Sigmoid colon (tissue), 7 donors: Measurements from ENCODE around the gene WDFY4. TPM values are rescaled to one million over a fixed set of nuclear protein-coding genes. Genes with fewer than 3 reads are reported as not detected.

ENCODE experiments used
- DNase-seq: peaks from one replicate; pipeline ENCODE4 v3.0.0-alpha.2; 2019
- H3K27ac ChIP-seq, 4 donors: fragments of 200-600 bp; sonication (generic); one replicate each; pipeline ENCODE4 v1.5.1; 2016 to 2019; ENCODE audit warnings: mild to moderate bottlenecking in 1 of 4
- H3K27me3 ChIP-seq, 3 donors: fragments of 200-600 bp; sonication (generic); one replicate each; pipeline ENCODE4 v1.5.1; 2019; ENCODE audit warnings: mild to moderate bottlenecking in 1 of 3
- H3K36me3 ChIP-seq, 4 donors: fragments of 200-600 bp; sonication (generic); one replicate each; pipeline ENCODE4 v1.5.1; 2016 to 2019
- H3K4me1 ChIP-seq, 4 donors: fragments of 200-600 bp; sonication (generic); one replicate each; pipeline ENCODE4 v1.5.1; 2017 to 2019
- H3K4me3 ChIP-seq, 4 donors: fragments of 200-600 bp; sonication (generic); one replicate each; pipeline ENCODE4 v1.5.1; 2017 to 2019; ENCODE audit warnings: mild to moderate bottlenecking in 2 of 4, moderate library complexity in 1 of 4
- H3K9me3 ChIP-seq, 4 donors: fragments of 200-600 bp in 3 of 4; sonication (generic) in 3 of 4; one replicate each; pipeline versions ENCODE4 v1.5.1 to v1.6.1; 2013 to 2019
- CTCF ChIP-seq, 4 experiments: fragments of 450-650 bp in 3 of 4; fragments of 200-600 bp in 1 of 4; IDR thresholded peaks; one replicate each; pipeline ENCODE4 v1.5.1; 2016 to 2019; ENCODE audit warnings: antibody characterized with exemption in 4 of 4, mild to moderate bottlenecking in 3 of 4, moderate library complexity in 2 of 4
- EP300 ChIP-seq, 4 donors: sonication (generic); formaldehyde crosslinking; IDR thresholded peaks; one replicate each; pipeline ENCODE4 v1.6.1; 2017; ENCODE audit warnings: antibody characterized with exemption in 4 of 4
- POLR2A ChIP-seq, 2 donors: fragments of 450-650 bp; IDR thresholded peaks; one replicate each; pipeline ENCODE4 v1.6.1; 2016; ENCODE audit warnings: antibody characterized with exemption in 2 of 2, mild to moderate bottlenecking in 2 of 2, moderate library complexity in 2 of 2
- POLR2AphosphoS5 ChIP-seq, 4 donors: sonication (generic); formaldehyde crosslinking; IDR thresholded peaks; one replicate each; pipeline ENCODE4 v1.6.1; 2017; ENCODE audit warnings: antibody characterized with exemption in 4 of 4
- whole genome bisulfite sequencing, 2 donors: extraction: QIAGEN DNeasy Blood & Tissue Kit; methylation state at CpG; one replicate each; pipeline ENCODE4 v1.1.7; 2013; 5-methylcytosine and 5-hydroxymethylcytosine counted together
- intact Hi-C: fragments of 100-400 bp; cut with DNase I; formaldehyde crosslinking; loops from one replicate; pipeline ENCODE4 v1.15.1; 2023
- polyA plus RNA-seq, 3 donors: library from polyadenylated mRNA; stranded (reverse); fragments of 200-250 nt; gene quantifications; one replicate each; pipeline ENCODE4 v1.2.3, GENCODE V29; 2013
- total RNA-seq, 4 donors: library from RNA; depleted of rRNA; stranded (reverse); fragments of >200 nt; gene quantifications; one replicate each; pipeline ENCODE4 v1.1.0, GENCODE V29; 2016
- donor health status: healthy with polysubstance abuse.
- donor health status: Bipolar disorder and iron deficiency.
- donor health status: healthy.

Gene WDFY4
- total and polyA plus RNA-seq, 7 donors, result 0.60 to 18.6 (median 2.5) TPM

DNA sequence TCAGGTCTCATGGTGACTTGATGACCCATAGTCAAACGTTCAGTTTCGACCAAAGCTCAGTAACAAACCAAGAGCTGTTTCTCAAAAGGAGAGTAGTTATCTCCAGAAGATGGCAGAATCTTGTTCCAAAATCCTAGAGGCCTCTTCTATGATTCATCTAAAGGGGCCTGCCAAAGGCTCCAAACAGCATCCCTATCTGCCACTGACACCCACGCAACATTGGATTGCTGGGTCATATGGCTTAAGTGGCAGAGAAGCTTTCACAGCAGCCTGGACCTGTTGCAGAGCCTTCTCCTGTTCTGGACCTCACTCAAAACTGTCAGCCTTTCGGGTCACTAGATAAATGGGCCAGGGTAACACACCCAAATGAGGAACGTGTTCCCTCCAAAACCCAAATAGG is 309.0 kb downstream of the WDFY4 start:
- Histone ChIP-seq H3K9me3 (no peaks in the 10 kb centered on the region), H3K27ac (no peak overlapping the region), H3K4me1 (no peaks in the 10 kb centered on the region), H3K36me3 (no peaks in the 10 kb centered on the region), H3K27me3 (no peaks in the 10 kb centered on the region), H3K4me3 (no peak overlapping the region)
- DNase-seq, result no peak
- WGBS, 2 donors, result 90 to 92% methylated on average over 5 of the region's 5 CpGs
- intact Hi-C loops, result no loop called here
- TF ChIP-seq EP300 (IDR thresholded peaks at IDR 0.05) (no peak), CTCF (IDR thresholded peaks at IDR 0.05) (no peak)

- 46 to 68% methylated on average over 3 of the region's 3 CpGs for WGBS, 2 donors
- Histone ChIP-seq H3K9me3 (no peaks in the 10 kb centered on the region), H3K27me3 (no peaks in the 10 kb centered on the region), H3K4me3 (no peak overlapping the region), H3K36me3 (no peaks in the 10 kb centered on the region), H3K4me1 (no peaks in the 10 kb centered on the region), H3K27ac (no peak overlapping the region)
- TF ChIP-seq POLR2A (IDR thresholded peaks at IDR 0.05), result no peak
- TF ChIP-seq CTCF (IDR thresholded peaks at IDR 0.05), result no peak
- intact Hi-C loops, result no loop called here
- no peak for DNase-seq
Observed at GRCh38 chr10:48996329-48996728, 311.7 kb downstream of the WDFY4 start.

- TF ChIP-seq CTCF (IDR thresholded peaks at IDR 0.05) (no peak), EP300 (IDR thresholded peaks at IDR 0.05) (no peak), POLR2AphosphoS5 (IDR thresholded peaks at IDR 0.05) (no peak), POLR2A (IDR thresholded peaks at IDR 0.05) (no peak)
- DNase-seq, result no peak
- 46 to 74% methylated on average over 2 of the region's 2 CpGs for WGBS, 2 donors
- no peak overlapping the region for H3K27ac ChIP-seq
- H3K9me3 ChIP-seq, result no peaks in the 10 kb centered on the region
- intact Hi-C loops, result no loop called here
- H3K4me1 ChIP-seq, result no peaks in the 10 kb centered on the region
- H3K27me3 ChIP-seq, result no peaks in the 10 kb centered on the region
- no peak overlapping the region for H3K4me3 ChIP-seq
- no peaks in the 10 kb centered on the region for H3K36me3 ChIP-seq
Observed at GRCh38 chr10:48999346-48999745, 314.7 kb downstream of the WDFY4 start.

- intact Hi-C loops, result no loop called here
Observed at GRCh38 chr10:49000437-49001398, 316.0 kb downstream of the WDFY4 start.

More at GRCh38 chr10:49000437-49001398, 316.0 kb downstream of the WDFY4 start:
- peaks cover 0 to 3% (median 0%) of the 10 kb centered on the region in 4 donors for H3K9me3 ChIP-seq
- H3K36me3 ChIP-seq, result no peaks in the 10 kb centered on the region
- no peaks in the 10 kb centered on the region for H3K4me1 ChIP-seq
- no peak for TF ChIP-seq POLR2AphosphoS5 (IDR thresholded peaks at IDR 0.05)
- TF ChIP-seq POLR2A (IDR thresholded peaks at IDR 0.05), result no peak
- no peak for TF ChIP-seq CTCF (IDR thresholded peaks at IDR 0.05)
- TF ChIP-seq EP300 (IDR thresholded peaks at IDR 0.05), result no peak
- DNase-seq, result no peak
- no peak overlapping the region for H3K27ac ChIP-seq
- H3K27me3 ChIP-seq, result no peaks in the 10 kb centered on the region
- no peak overlapping the region for H3K4me3 ChIP-seq
- WGBS, 2 donors, result 80 to 88% methylated on average over 13 of the region's 13 CpGs
